Ishikawa (cell line): ENCODE results near the gene OSBPL6.

Experiments used
- CEBPB ChIP-seq: IDR thresholded peaks from 2 replicates; pipeline ENCODE4 v1.6.1; 2012
- CREB1 ChIP-seq: IDR thresholded peaks from 2 replicates; pipeline ENCODE4 v1.6.1; 2012; ENCODE audit warnings: low read depth
- EGR1 ChIP-seq: IDR thresholded peaks from 2 replicates; pipeline ENCODE4 v1.6.1; 2012
- EP300 ChIP-seq: IDR thresholded peaks from 2 replicates; pipeline ENCODE4 v1.6.1; 2012; ENCODE audit warnings: borderline replicate concordance
- FOXM1 ChIP-seq: IDR thresholded peaks from 2 replicates; pipeline ENCODE4 v1.6.1; 2012; ENCODE audit warnings: low read depth, borderline replicate concordance
- MAX ChIP-seq: IDR thresholded peaks from 2 replicates; pipeline ENCODE4 v1.6.1; 2012
- RAD21 ChIP-seq: IDR thresholded peaks from 2 replicates; pipeline ENCODE4 v1.6.1; 2012; ENCODE audit warnings: low read depth
- REST ChIP-seq: IDR thresholded peaks from 2 replicates; pipeline ENCODE4 v1.6.1; 2012; ENCODE audit warnings: low read depth, mild to moderate bottlenecking
- TEAD4 ChIP-seq: IDR thresholded peaks from 2 replicates; pipeline ENCODE4 v1.6.1; 2012
- YY1 ChIP-seq: IDR thresholded peaks from 2 replicates; pipeline ENCODE4 v1.6.1; 2012; ENCODE audit warnings: low read depth
- ZBTB7A ChIP-seq: IDR thresholded peaks from 2 replicates; pipeline ENCODE4 v1.6.1; 2012; ENCODE audit warnings: low read depth
- TF ChIP-seq, protein P1 (sequence below): IDR thresholded peaks from 2 replicates; pipeline ENCODE4 v1.6.1; 2012

DNA sequence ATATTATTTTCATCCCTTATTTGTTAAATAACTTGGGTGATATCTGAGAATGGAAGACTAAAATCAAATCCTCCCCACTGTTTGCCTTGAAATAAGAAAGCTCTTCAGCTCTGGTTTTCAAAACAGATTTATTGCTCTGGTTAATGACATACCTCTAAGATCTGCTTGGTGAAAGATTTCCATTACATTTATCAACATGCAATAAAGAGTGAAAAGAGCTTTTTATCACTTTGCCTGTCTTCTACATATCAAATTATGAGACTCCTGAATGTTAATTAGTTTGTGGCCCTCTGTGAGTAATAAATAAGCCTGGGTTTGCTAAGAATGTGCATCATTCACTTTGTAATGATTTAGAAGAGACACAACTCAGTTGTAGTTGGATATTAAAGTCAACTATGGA, 140.9 kb downstream of the OSBPL6 start:
- TF ChIP-seq CEBPB (no peak), ZBTB7A (no peak), MAX (no peak), TEAD4 (no peak), REST (no peak), RAD21 (no peak), CREB1 (no peak), YY1 (no peak), EP300 (no peak), EGR1 (no peak), FOXM1 (no peak)
- TF ChIP-seq, protein P1, sequence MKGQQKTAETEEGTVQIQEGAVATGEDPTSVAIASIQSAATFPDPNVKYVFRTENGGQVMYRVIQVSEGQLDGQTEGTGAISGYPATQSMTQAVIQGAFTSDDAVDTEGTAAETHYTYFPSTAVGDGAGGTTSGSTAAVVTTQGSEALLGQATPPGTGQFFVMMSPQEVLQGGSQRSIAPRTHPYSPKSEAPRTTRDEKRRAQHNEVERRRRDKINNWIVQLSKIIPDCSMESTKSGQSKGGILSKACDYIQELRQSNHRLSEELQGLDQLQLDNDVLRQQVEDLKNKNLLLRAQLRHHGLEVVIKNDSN = no peak
